Panc1 (cell line): ENCODE results near the gene ZMYM4. TPM values are rescaled to one million over a fixed set of nuclear protein-coding genes. Genes with fewer than 3 reads are reported as not detected.
A peak's percentile ranks its signal among the peaks of the same experiment; 100 is the strongest.

Experiments used
- ATAC-seq: fragments of 200-7000 bp; cut with Tn5 transposase; 2 replicates; pipeline ENCODE4 v1.9.1; 2020; ENCODE audit warnings: mild to moderate bottlenecking, moderate library complexity
- BruUV-seq: library from RNA; stranded (reverse); fragments of 400-500 nt; replicated peaks from 2 replicates; lab custom pipeline; 2021; lab: Mats Ljungman, UMichigan
- CTCF ChIA-PET: fragments of 300-600 bp; sonication (Branson Sonifier 250); formaldehyde crosslinking; loops from one replicate; lab custom pipeline; 2022; ENCODE audit warnings: antibody characterized with exemption; lab: Charles Lee
- POLR2A ChIA-PET: fragments of 300-600 bp; sonication (Branson Sonifier 250); formaldehyde crosslinking; loops from one replicate; lab custom pipeline; 2022; ENCODE audit warnings: antibody characterized with exemption; lab: Charles Lee
- DNase-seq: peaks from one replicate; pipeline ENCODE4 v3.0.0-alpha.2; 2010; ENCODE audit warnings: low read depth, low spot score
- H3K27ac ChIP-seq: 2 replicates; pipeline ENCODE4 v1.5.1; 2011; ENCODE audit warnings: mild to moderate bottlenecking, low read length, inconsistent platforms
- H3K27me3 ChIP-seq: fragments of 200-500 bp; sonication (Bioruptor generic); 2 replicates; pipeline ENCODE4 v1.6.0; 2014; ENCODE audit warnings: low read length, inconsistent platforms; ENCODE audit not compliant: control insufficient read depth, insufficient read depth
- H3K36me3 ChIP-seq: fragments of 200-500 bp; sonication (Bioruptor generic); 2 replicates; pipeline ENCODE4 v1.5.1; 2014; ENCODE audit warnings: inconsistent platforms, mild to moderate bottlenecking, low read length, moderate library complexity; ENCODE audit not compliant: control insufficient read depth, insufficient read depth
- H3K4me1 ChIP-seq: 2 replicates; pipeline ENCODE4 v1.5.1; 2011; ENCODE audit warnings: inconsistent platforms, mild to moderate bottlenecking, low read length, moderate library complexity; ENCODE audit not compliant: control insufficient read depth, insufficient read depth
- H3K4me3 ChIP-seq, 2 experiments: 2 replicates each; pipeline ENCODE4 v1.5.1; 2011 to 2012; ENCODE audit warnings: low read depth in 2 of 2, low read length in 2 of 2, mild to moderate bottlenecking in 2 of 2, inconsistent platforms in 1 of 2, moderate library complexity in 1 of 2
- H3K9me3 ChIP-seq: fragments of 200-500 bp; sonication (Bioruptor generic); 2 replicates; pipeline ENCODE4 v1.5.1; 2014; ENCODE audit warnings: low read depth, mild to moderate bottlenecking, inconsistent platforms, low read length, moderate library complexity; ENCODE audit not compliant: control insufficient read depth, insufficient read depth
- POLR2AphosphoS5 ChIP-seq: IDR thresholded peaks from 2 replicates; pipeline ENCODE4 v1.6.1; 2012; ENCODE audit warnings: mild to moderate bottlenecking, low read depth, low read length, moderate library complexity
- SIN3A ChIP-seq: IDR thresholded peaks from 2 replicates; pipeline ENCODE4 v1.6.1; 2012; ENCODE audit warnings: low read depth, mild to moderate bottlenecking, low read length, moderate library complexity, borderline replicate concordance; ENCODE audit not compliant: insufficient read depth
- TCF7L2 ChIP-seq: IDR thresholded peaks from 2 replicates; pipeline ENCODE4 v1.6.1; 2011; ENCODE audit warnings: mild to moderate bottlenecking, low read depth, low read length, inconsistent platforms
- in situ Hi-C: cut with HindIII; loops from 2 replicates; pipeline ENCODE4 v1.10.0; 2016; ENCODE audit warnings: low sequenced_read_pairs, low pct_unique_long_range_greater_than_20kb
- intact Hi-C: fragments of 100-400 bp; cut with micrococcal nuclease; formaldehyde crosslinking; loops from one replicate; pipeline ENCODE4 v1.10.0; 2022; ENCODE audit not compliant: unreplicated experiment
- total RNA-seq: library from RNA; stranded (reverse); gene quantifications from one replicate; pipeline ENCODE4 v1.2.1, GENCODE V29; 2021; ENCODE audit not compliant: unreplicated experiment
- TF ChIP-seq, protein P1 (sequence below), 2 experiments: IDR thresholded peaks; 2 replicates each; pipeline ENCODE4 v1.6.1; 2011 to 2012; ENCODE audit warnings: low read depth in 2 of 2, control low read depth in 1 of 2, low read length in 1 of 2, mild to moderate bottlenecking in 1 of 2, moderate library complexity in 1 of 2; ENCODE audit not compliant: insufficient read depth in 1 of 2
- TF ChIP-seq, protein P2 (sequence below): fragments of 450-650 bp; IDR thresholded peaks from 2 replicates; pipeline ENCODE4 v1.5.1; 2017; ENCODE audit warnings: mild to moderate bottlenecking

The ZMYM4 gene
- total RNA-seq, 1 experiment from 2014 or later, result 82.2 TPM

DNA sequence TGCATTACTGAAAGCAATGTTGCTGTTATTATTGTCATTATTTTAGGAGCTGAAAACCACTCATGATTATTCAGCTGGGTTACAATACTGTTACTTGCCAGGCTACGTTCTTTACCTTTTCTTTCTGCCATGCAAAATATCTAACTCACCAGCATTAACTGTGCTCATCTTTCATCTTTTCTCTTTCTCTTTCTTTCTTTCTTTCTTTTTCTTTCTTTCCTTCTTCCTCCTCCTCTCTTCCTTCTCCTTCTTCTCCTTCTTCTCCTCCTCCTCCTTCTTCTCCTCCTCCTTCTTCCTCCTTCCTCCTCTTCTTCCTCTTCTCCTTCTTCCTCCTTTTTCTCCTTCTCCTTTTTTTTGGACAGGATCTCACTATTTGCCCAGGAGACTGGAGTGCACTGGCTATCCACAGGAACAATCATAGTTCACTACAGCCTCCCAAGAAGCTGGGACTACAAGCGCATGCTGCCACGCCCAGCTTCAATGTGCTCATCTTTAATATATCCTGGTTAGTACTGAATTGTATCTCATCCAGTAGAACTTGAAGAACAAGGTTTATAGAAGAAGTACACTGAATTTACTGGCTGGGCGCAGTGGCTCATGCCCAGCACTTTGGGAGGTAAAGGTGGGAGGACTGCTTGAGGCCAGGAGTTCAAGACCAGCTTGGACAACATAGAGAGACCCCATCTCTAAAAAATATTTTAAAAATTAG is 6.9 kb upstream of the ZMYM4 start:
- ChIA-PET POLR2A (interaction anchor here (0.6 kb wide), 1 partner anchor 15 kb away, joined by 4 read pairs; no protein-coding TSS in a partner anchor), CTCF (no interaction called here)
- Histone ChIP-seq H3K4me3 (no peak overlapping the region), H3K4me1 (peaks cover 7% of the 10 kb centered on the region; the same call in 1 of the 2 replicates), H3K27me3 (no peaks in the 10 kb centered on the region), H3K27ac (no peak overlapping the region), H3K9me3 (no peaks in the 10 kb centered on the region), H3K36me3 (no peaks in the 10 kb centered on the region)
- ATAC-seq (no peak), DNase-seq (no peak)
- in situ Hi-C loops (no loop called here), intact Hi-C loops (loop anchor here (10.0 kb wide), 1 partner anchor 57 kb away; no protein-coding TSS in a partner anchor)
- no peak for TF ChIP-seq TCF7L2
- TF ChIP-seq POLR2AphosphoS5, result no peak
- BruUV-seq, result no TSS peak

DNA sequence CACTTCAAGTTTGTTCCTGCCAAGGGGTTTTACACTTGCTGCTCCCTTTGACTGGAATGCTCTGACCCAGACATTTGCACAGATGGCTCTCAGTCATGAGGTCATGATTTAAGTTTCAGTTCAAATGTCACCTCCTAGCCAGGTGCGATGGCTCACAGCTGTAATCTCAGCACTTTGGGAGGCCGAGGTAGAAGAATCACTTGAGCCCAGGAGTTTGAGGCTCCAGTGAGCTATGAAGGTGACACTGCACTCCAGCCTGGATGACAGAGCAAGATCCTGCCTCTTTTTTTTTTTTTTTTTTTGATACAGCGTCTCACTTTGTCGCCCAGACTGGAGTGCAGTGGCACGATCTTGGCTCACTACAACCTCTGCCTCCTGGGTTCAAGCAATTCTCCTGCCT is 4.5 kb upstream of the ZMYM4 start:
- H3K4me1 ChIP-seq, result peaks cover 11% of the 10 kb centered on the region; the same call in 1 of the 2 replicates
- no peaks in the 10 kb centered on the region for H3K9me3 ChIP-seq
- no peaks in the 10 kb centered on the region for H3K27me3 ChIP-seq
- peak overlapping the region; percentile 18; the same call in 1 of the 2 replicates for H3K27ac ChIP-seq
- intact Hi-C loops (loop anchor here (10.0 kb wide), 1 partner anchor 59 kb away; no protein-coding TSS in a partner anchor), in situ Hi-C loops (no loop called here)
- TF ChIP-seq SIN3A (no peak), POLR2AphosphoS5 (no peak), TCF7L2 (no peak)
- TF ChIP-seq, protein P1, sequence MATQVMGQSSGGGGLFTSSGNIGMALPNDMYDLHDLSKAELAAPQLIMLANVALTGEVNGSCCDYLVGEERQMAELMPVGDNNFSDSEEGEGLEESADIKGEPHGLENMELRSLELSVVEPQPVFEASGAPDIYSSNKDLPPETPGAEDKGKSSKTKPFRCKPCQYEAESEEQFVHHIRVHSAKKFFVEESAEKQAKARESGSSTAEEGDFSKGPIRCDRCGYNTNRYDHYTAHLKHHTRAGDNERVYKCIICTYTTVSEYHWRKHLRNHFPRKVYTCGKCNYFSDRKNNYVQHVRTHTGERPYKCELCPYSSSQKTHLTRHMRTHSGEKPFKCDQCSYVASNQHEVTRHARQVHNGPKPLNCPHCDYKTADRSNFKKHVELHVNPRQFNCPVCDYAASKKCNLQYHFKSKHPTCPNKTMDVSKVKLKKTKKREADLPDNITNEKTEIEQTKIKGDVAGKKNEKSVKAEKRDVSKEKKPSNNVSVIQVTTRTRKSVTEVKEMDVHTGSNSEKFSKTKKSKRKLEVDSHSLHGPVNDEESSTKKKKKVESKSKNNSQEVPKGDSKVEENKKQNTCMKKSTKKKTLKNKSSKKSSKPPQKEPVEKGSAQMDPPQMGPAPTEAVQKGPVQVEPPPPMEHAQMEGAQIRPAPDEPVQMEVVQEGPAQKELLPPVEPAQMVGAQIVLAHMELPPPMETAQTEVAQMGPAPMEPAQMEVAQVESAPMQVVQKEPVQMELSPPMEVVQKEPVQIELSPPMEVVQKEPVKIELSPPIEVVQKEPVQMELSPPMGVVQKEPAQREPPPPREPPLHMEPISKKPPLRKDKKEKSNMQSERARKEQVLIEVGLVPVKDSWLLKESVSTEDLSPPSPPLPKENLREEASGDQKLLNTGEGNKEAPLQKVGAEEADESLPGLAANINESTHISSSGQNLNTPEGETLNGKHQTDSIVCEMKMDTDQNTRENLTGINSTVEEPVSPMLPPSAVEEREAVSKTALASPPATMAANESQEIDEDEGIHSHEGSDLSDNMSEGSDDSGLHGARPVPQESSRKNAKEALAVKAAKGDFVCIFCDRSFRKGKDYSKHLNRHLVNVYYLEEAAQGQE (IDR thresholded peaks at IDR 0.05; ENCODE audit: insufficient read depth in 1 of 2, low read depth in 2 of 2, low read length in 1 of 2), result no peak
- TF ChIP-seq, protein P2, sequence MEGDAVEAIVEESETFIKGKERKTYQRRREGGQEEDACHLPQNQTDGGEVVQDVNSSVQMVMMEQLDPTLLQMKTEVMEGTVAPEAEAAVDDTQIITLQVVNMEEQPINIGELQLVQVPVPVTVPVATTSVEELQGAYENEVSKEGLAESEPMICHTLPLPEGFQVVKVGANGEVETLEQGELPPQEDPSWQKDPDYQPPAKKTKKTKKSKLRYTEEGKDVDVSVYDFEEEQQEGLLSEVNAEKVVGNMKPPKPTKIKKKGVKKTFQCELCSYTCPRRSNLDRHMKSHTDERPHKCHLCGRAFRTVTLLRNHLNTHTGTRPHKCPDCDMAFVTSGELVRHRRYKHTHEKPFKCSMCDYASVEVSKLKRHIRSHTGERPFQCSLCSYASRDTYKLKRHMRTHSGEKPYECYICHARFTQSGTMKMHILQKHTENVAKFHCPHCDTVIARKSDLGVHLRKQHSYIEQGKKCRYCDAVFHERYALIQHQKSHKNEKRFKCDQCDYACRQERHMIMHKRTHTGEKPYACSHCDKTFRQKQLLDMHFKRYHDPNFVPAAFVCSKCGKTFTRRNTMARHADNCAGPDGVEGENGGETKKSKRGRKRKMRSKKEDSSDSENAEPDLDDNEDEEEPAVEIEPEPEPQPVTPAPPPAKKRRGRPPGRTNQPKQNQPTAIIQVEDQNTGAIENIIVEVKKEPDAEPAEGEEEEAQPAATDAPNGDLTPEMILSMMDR, result no peak
- ChIA-PET POLR2A (interaction anchor here (0.7 kb wide), 1 partner anchor 12 kb away, joined by 5 read pairs; no protein-coding TSS in a partner anchor), CTCF (no interaction called here)
- no peak overlapping the region for H3K4me3 ChIP-seq
- ATAC-seq, result no peak
- DNase-seq, result no peak
- no peaks in the 10 kb centered on the region; the same call in 1 of the 2 replicates for H3K36me3 ChIP-seq
- BruUV-seq, result no TSS peak
